Fibroblast of skin of left quadriceps (primary cell): ENCODE data around the gene JPH4.

Source experiments
- DNase-seq, 2 experiments: peaks; one replicate each; pipeline ENCODE4 v3.0.0-alpha.2; 2013; ENCODE audit warnings: low read depth in 2 of 2

Gene JPH4

GRCh38 chr14:23579739-23580138 is 1.1 kb upstream of the JPH4 start:
- DNase-seq: no peak

GRCh38 chr14:23579311-23579630 is 681 bp upstream of the JPH4 start:
- DNase-seq: no peak

GRCh38 chr14:23577710-23578392 is 739 bp downstream of the JPH4 start:
- DNase-seq: no peak

- no peak for DNase-seq
Measured at GRCh38 chr14:23577004-23577681, 1.4 kb downstream of the JPH4 start.

- no peak for DNase-seq
Measured at GRCh38 chr14:23573384-23574015, 5.1 kb downstream of the JPH4 start.

- DNase-seq: no peak
Measured at GRCh38 chr14:23572836-23573235, 5.8 kb downstream of the JPH4 start.

GRCh38 chr14:23572524-23572828 is 6.1 kb downstream of the JPH4 start:
- no peak for DNase-seq

GRCh38 chr14:23571701-23572523 is 6.7 kb downstream of the JPH4 start:
- DNase-seq: no peak

- no peak for DNase-seq
Measured at GRCh38 chr14:23570806-23571483, 7.6 kb downstream of the JPH4 start.

- no peak for DNase-seq
Measured at GRCh38 chr14:23569443-23570151, 9.0 kb downstream of the JPH4 start.

- DNase-seq: no peak
Measured at GRCh38 chr14:23568600-23569331, 9.8 kb downstream of the JPH4 start.

- DNase-seq: no peak
Measured at GRCh38 chr14:23568021-23568599, 10.5 kb downstream of the JPH4 start.

GRCh38 chr14:23567186-23568020 is 11.2 kb downstream of the JPH4 start, which contains the start of gene AP1G2:
TSS of gene AP1G2 (minus strand) at chr14:23567791. CDS start at chr14:23567314, 477 bp downstream.
- peak; percentile 38 to 42 for DNase-seq

GRCh38 chr14:23566778-23567185 is 11.8 kb downstream of the JPH4 start:
- no peak for DNase-seq

GRCh38 chr14:23566112-23566777 is 12.3 kb downstream of the JPH4 start:
- DNase-seq: no peak

- DNase-seq: no peak
Measured at GRCh38 chr14:23565626-23566025, 13.0 kb downstream of the JPH4 start.

GRCh38 chr14:23564876-23565275 is 13.7 kb downstream of the JPH4 start:
- DNase-seq: no peak

- DNase-seq: no peak
Measured at GRCh38 chr14:23564181-23564812, 14.3 kb downstream of the JPH4 start.
